ENCODE measurements around the gene B4GALNT4.

Gene B4GALNT4

GRCh38 chr11:429931-430456 is 60.7 kb downstream of the B4GALNT4 start:
- no peaks in the 10 kb centered on the region for H3K79me2 ChIP-seq (ENCODE audit: insufficient read depth, low read length)
- no peaks in the 10 kb centered on the region for H3K27me3 ChIP-seq (ENCODE audit: insufficient read depth, low read length, poor library complexity)
- H4K20me1 ChIP-seq (ENCODE audit: insufficient read depth, low read length): no peaks in the 10 kb centered on the region
- no peaks in the 10 kb centered on the region for H3K9me3 ChIP-seq (ENCODE audit: insufficient read depth, low read length, severe bottlenecking)
- H3K27ac ChIP-seq (ENCODE audit: low read length): no peak overlapping the region
- DNase-seq: no peak
- H3K9ac ChIP-seq (ENCODE audit: low read depth, low read length): no peak overlapping the region
- no peak overlapping the region for H2AFZ ChIP-seq (ENCODE audit: low read depth, low read length)
- H3K4me1 ChIP-seq (ENCODE audit: insufficient read depth, low read length): no peaks in the 10 kb centered on the region
- H3K4me3 ChIP-seq (ENCODE audit: low read depth in 1 of 2, low read length in 2 of 2): no peak overlapping the region
- TF ChIP-seq EZH2 (IDR thresholded peaks at IDR 0.05; ENCODE audit: borderline replicate concordance, low read depth, low read length, severe bottlenecking): no peak
- TF ChIP-seq CTCF (IDR thresholded peaks at IDR 0.05; ENCODE audit: borderline replicate concordance, extremely low read depth, low read length, poor library complexity, severe bottlenecking): no peak
- no peaks in the 10 kb centered on the region for H3K36me3 ChIP-seq (ENCODE audit: insufficient read depth, low read length)
- no peak for ATAC-seq (ENCODE audit: insufficient read depth, low read depth)
- H3K4me2 ChIP-seq (ENCODE audit: insufficient read depth, low read length): no peak overlapping the region

All from DND-41 (cell line).